Keratinocyte (primary cell): ENCODE data around the gene HOXA6. TPM values are rescaled to one million over a fixed set of nuclear protein-coding genes. Genes with fewer than 3 reads are reported as not detected.

Source experiments
- DNase-seq: peaks from one replicate; pipeline ENCODE4 v3.0.0-alpha.2; 2011; ENCODE audit warnings: low read depth, missing footprints, low spot score
- FAIRE-seq: peaks from 2 replicates; lab custom pipeline; 2011; peaks lifted over from hg19 to GRCh38; lab: Jason Lieb, UNC
- H2AFZ ChIP-seq: 2 replicates; pipeline ENCODE4 v1.6.0; 2012; ENCODE audit warnings: low read length, control low read depth, inconsistent platforms; ENCODE audit not compliant: control insufficient read depth
- H3K27ac ChIP-seq: 2 replicates; pipeline ENCODE4 v1.5.1; 2011; ENCODE audit warnings: low read length; ENCODE audit not compliant: control insufficient read depth, insufficient read depth
- H3K27me3 ChIP-seq: 3 replicates; pipeline ENCODE4 v1.6.0; 2011; ENCODE audit warnings: low read length; ENCODE audit not compliant: control insufficient read depth, insufficient read depth; ENCODE audit errors: extremely low read depth
- H3K36me3 ChIP-seq, 2 experiments: 2 replicates in 1 of 2; 3 replicates in 1 of 2; pipeline ENCODE4 v1.5.1; 2011; ENCODE audit warnings: low read length in 2 of 2, mild to moderate bottlenecking in 1 of 2; ENCODE audit not compliant: control insufficient read depth in 2 of 2, insufficient read depth in 2 of 2; ENCODE audit errors: extremely low read depth in 1 of 2
- H3K4me1 ChIP-seq: 3 replicates; pipeline ENCODE4 v1.5.1; 2011; ENCODE audit warnings: low read length; ENCODE audit not compliant: control insufficient read depth, insufficient read depth; ENCODE audit errors: extremely low read depth
- H3K4me2 ChIP-seq: 3 replicates; pipeline ENCODE4 v1.6.0; 2011; ENCODE audit warnings: low read depth, low read length; ENCODE audit not compliant: control insufficient read depth, insufficient read depth; ENCODE audit errors: extremely low read depth
- H3K4me3 ChIP-seq, 3 experiments: fragments of 200-600 bp in 1 of 3; sonication (generic) in 1 of 3; 2 replicates in 2 of 3; 3 replicates in 1 of 3; pipeline ENCODE4 v1.5.1; 2011 to 2016; ENCODE audit warnings: low read length in 3 of 3, mild to moderate bottlenecking in 3 of 3, control low read depth in 2 of 3, inconsistent platforms in 1 of 3, low read depth in 1 of 3, mixed read lengths in 1 of 3, mixed run types in 1 of 3, moderate library complexity in 1 of 3; ENCODE audit not compliant: control insufficient read depth in 2 of 3, insufficient read depth in 2 of 3; ENCODE audit errors: extremely low read depth in 1 of 3
- H3K79me2 ChIP-seq: 2 replicates; pipeline ENCODE4 v1.6.0; 2012; ENCODE audit warnings: low read length; ENCODE audit not compliant: control insufficient read depth, insufficient read depth
- H3K9ac ChIP-seq: 3 replicates; pipeline ENCODE4 v1.6.0; 2011; ENCODE audit warnings: low read length; ENCODE audit not compliant: control insufficient read depth, insufficient read depth; ENCODE audit errors: extremely low read depth
- H3K9me1 ChIP-seq: 3 replicates; pipeline ENCODE4 v1.6.0; 2011; ENCODE audit warnings: low read length; ENCODE audit not compliant: control insufficient read depth, insufficient read depth; ENCODE audit errors: extremely low read depth
- H3K9me3 ChIP-seq: 2 replicates; pipeline ENCODE4 v1.5.1; 2012; ENCODE audit warnings: low read depth, low read length; ENCODE audit not compliant: control insufficient read depth
- H4K20me1 ChIP-seq: 3 replicates; pipeline ENCODE4 v1.6.0; 2011; ENCODE audit warnings: low read length; ENCODE audit not compliant: control insufficient read depth, insufficient read depth; ENCODE audit errors: extremely low read depth
- EZH2 ChIP-seq: IDR thresholded peaks from one replicate; pipeline ENCODE4 v1.6.1; 2012; ENCODE audit warnings: inconsistent platforms, mild to moderate bottlenecking, low read length, moderate library complexity
- dilution Hi-C: fragments of 300-500 bp; cut with MboI; formaldehyde crosslinking; loops from one replicate; pipeline ENCODE4 v1.7.0; 2020; ENCODE audit warnings: low sequenced_read_pairs; ENCODE audit not compliant: extremely low pct_ligation_motif_present
- polyA plus RNA-seq, 5 experiments: library from polyadenylated mRNA; depleted of rRNA in 3 of 5; stranded (reverse) in 3 of 5; stranded (forward) in 1 of 5; unstranded in 1 of 5; fragments of >200 nt; gene quantifications; 1 replicate in 1 of 5; 2 replicates in 3 of 5; 3 replicates in 1 of 5; pipeline versions ENCODE4 v1.2.1 to v1.2.3, GENCODE V29; 2011 to 2012; ENCODE audit warnings: missing spikeins in 2 of 5, low read depth in 1 of 5, low replicate concordance in 1 of 5
- TF ChIP-seq, protein P1 (sequence below), 3 experiments: IDR thresholded peaks in 1 of 3; conservative IDR thresholded peaks in 1 of 3; optimal IDR thresholded peaks in 1 of 3; 2 replicates in 2 of 3; 3 replicates in 1 of 3; pipeline versions ENCODE3 to v1.5.1; 2011; ENCODE audit warnings: low read length in 3 of 3, mild to moderate bottlenecking in 3 of 3, moderate library complexity in 2 of 3, control low read depth in 1 of 3, inconsistent platforms in 1 of 3; ENCODE audit not compliant: insufficient read depth in 2 of 3; ENCODE audit errors: extremely low read depth in 1 of 3

The HOXA6 gene
- polyA plus RNA-seq, 1 donor (not counting 4 experiments of a cell fraction or from before 2014, with no cell fraction given): 0.54 TPM

DNA sequence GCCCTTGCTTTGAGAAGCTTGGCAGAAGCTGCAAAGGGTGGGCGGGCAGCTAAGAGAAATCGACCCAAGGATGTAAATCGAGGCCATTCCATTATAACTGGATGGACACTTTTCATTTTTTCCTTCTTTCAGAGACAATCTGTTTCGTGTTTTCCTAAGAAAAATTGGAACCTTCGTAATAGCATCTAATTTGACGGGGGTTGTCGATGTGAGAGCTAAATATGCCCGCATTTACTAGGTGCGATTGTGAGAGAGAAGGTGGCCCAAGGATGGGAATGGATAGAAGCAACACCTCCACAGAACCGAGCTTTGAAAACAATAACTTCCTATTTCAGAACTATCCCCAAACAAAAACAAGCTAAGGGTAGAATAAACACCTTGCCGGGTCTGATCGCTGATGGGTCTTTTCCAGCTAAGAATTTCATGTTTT lies 16.2 kb downstream of the HOXA6 start:
- peaks cover 38% of the 10 kb centered on the region for H3K4me1 ChIP-seq
- H3K4me3 ChIP-seq: peak overlapping the region; percentile 63 to 81 (median 77)
- dilution Hi-C loops: no loop called here
- H3K9me3 ChIP-seq: no peaks in the 10 kb centered on the region
- TF ChIP-seq EZH2: no peak
- TF ChIP-seq, protein P1, sequence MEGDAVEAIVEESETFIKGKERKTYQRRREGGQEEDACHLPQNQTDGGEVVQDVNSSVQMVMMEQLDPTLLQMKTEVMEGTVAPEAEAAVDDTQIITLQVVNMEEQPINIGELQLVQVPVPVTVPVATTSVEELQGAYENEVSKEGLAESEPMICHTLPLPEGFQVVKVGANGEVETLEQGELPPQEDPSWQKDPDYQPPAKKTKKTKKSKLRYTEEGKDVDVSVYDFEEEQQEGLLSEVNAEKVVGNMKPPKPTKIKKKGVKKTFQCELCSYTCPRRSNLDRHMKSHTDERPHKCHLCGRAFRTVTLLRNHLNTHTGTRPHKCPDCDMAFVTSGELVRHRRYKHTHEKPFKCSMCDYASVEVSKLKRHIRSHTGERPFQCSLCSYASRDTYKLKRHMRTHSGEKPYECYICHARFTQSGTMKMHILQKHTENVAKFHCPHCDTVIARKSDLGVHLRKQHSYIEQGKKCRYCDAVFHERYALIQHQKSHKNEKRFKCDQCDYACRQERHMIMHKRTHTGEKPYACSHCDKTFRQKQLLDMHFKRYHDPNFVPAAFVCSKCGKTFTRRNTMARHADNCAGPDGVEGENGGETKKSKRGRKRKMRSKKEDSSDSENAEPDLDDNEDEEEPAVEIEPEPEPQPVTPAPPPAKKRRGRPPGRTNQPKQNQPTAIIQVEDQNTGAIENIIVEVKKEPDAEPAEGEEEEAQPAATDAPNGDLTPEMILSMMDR (optimal IDR thresholded peaks at IDR 0.05 in 1 of 3, IDR thresholded peaks at IDR 0.05 in 1 of 3, conservative IDR thresholded peaks at IDR 0.05 in 1 of 3; ENCODE audit: extremely low read depth in 1 of 3, insufficient read depth in 2 of 3, low read length in 3 of 3): no peak
- no peaks in the 10 kb centered on the region for H4K20me1 ChIP-seq
- no peaks in the 10 kb centered on the region for H3K9me1 ChIP-seq
- peak overlapping the region; percentile 90 for H3K27ac ChIP-seq
- H3K9ac ChIP-seq: peak overlapping the region; percentile 93
- DNase-seq (no peak), FAIRE-seq (no peak)
- H3K36me3 ChIP-seq: no peaks in the 10 kb centered on the region
- H3K79me2 ChIP-seq: peaks cover 10% of the 10 kb centered on the region
- peak overlapping the region; percentile 97 for H3K4me2 ChIP-seq
- H3K27me3 ChIP-seq: no peaks in the 10 kb centered on the region
- H2AFZ ChIP-seq: peak overlapping the region; percentile 87

GRCh38 chr7:27130540-27131389 lies 16.8 kb downstream of the HOXA6 start, which contains the start of gene HOXA4:
TSS of gene HOXA4 (minus strand) at chr7:27130757. CDS start at chr7:27130733, 24 bp downstream.
- Histone ChIP-seq H3K9me3 (no peaks in the 10 kb centered on the region), H3K36me3 (no peaks in the 10 kb centered on the region), H3K4me3 (peak within 1 kb of the TSS; percentile 63 to 81 (median 77)), H3K9ac (peak within 1 kb of the TSS; percentile 93), H3K4me2 (peak within 1 kb of the TSS; percentile 97), H3K27ac (peak within 1 kb of the TSS; percentile 90), H4K20me1 (no peaks in the 10 kb centered on the region), H2AFZ (peak within 1 kb of the TSS; percentile 87), H3K79me2 (peaks cover 10% of the 10 kb centered on the region), H3K9me1 (no peaks in the 10 kb centered on the region), H3K4me1 (peaks cover 32% of the 10 kb centered on the region), H3K27me3 (no peaks in the 10 kb centered on the region)
- no peak for FAIRE-seq
- no peak for TF ChIP-seq EZH2
- TF ChIP-seq, protein P1 (optimal IDR thresholded peaks at IDR 0.05 in 1 of 3, IDR thresholded peaks at IDR 0.05 in 1 of 3, conservative IDR thresholded peaks at IDR 0.05 in 1 of 3; ENCODE audit: extremely low read depth in 1 of 3, insufficient read depth in 2 of 3, low read length in 3 of 3): no peak
- dilution Hi-C loops: no loop called here
- DNase-seq: no peak
